KMS-11 (cell line): ENCODE results near the gene LIMS3.
"Not testable (repeated sequence)": the region's sequence is repeated elsewhere in the genome, so short reads cannot be mapped to it uniquely, and the experiment has no call there.

ENCODE experiments used
- H2AFZ ChIP-seq: fragments of 200-600 bp; sonication (generic); 2 replicates; pipeline ENCODE4 v1.6.1; 2016; ENCODE audit warnings: antibody characterized with exemption, mixed run types, low read depth
- H3K27ac ChIP-seq: fragments of 200-600 bp; sonication (generic); 2 replicates; pipeline ENCODE4 v1.6.1; 2016; ENCODE audit warnings: mild to moderate bottlenecking, mixed run types
- H3K27me3 ChIP-seq: fragments of 200-600 bp; sonication (generic); 2 replicates; pipeline ENCODE4 v1.6.1; 2017; ENCODE audit warnings: mild to moderate bottlenecking, low read depth, mixed run types, moderate library complexity; ENCODE audit not compliant: insufficient read depth
- H3K36me3 ChIP-seq: fragments of 200-600 bp; sonication (generic); 2 replicates; pipeline ENCODE4 v1.6.1; 2017; ENCODE audit warnings: mild to moderate bottlenecking, mixed run types; ENCODE audit not compliant: insufficient read depth
- H3K4me1 ChIP-seq: fragments of 200-600 bp; sonication (generic); 2 replicates; pipeline ENCODE4 v1.6.1; 2016; ENCODE audit warnings: mild to moderate bottlenecking, low read depth, mixed run types; ENCODE audit not compliant: poor library complexity, severe bottlenecking
- H3K4me2 ChIP-seq: fragments of 200-600 bp; sonication (generic); 2 replicates; pipeline ENCODE4 v1.7.0; 2016; ENCODE audit warnings: mild to moderate bottlenecking, mixed run types
- H3K4me3 ChIP-seq: fragments of 200-600 bp; sonication (generic); IDR thresholded peaks from 2 replicates; pipeline ENCODE4 v1.6.1; 2017; ENCODE audit warnings: low read depth, low read length, mixed read lengths; ENCODE audit not compliant: insufficient read depth
- H3K79me2 ChIP-seq: fragments of 200-600 bp; sonication (generic); 2 replicates; pipeline ENCODE4 v1.6.1; 2016; ENCODE audit warnings: low read depth, mixed run types; ENCODE audit not compliant: insufficient read depth
- H3K9ac ChIP-seq: fragments of 200-600 bp; sonication (generic); 2 replicates; pipeline ENCODE4 v1.6.1; 2016; ENCODE audit warnings: mild to moderate bottlenecking, mixed run types
- H4K20me1 ChIP-seq: fragments of 200-600 bp; sonication (generic); 2 replicates; pipeline ENCODE4 v1.6.1; 2016; ENCODE audit warnings: mild to moderate bottlenecking, mixed run types; ENCODE audit not compliant: insufficient read depth

Gene LIMS3

GRCh38 chr2:109921543-109922384, 23.3 kb downstream of the LIMS3 start:
- H3K4me2 ChIP-seq, H3K27me3 ChIP-seq, H3K27ac ChIP-seq, H3K4me3 ChIP-seq, H3K36me3 ChIP-seq, H3K9ac ChIP-seq, H4K20me1 ChIP-seq, H2AFZ ChIP-seq, H3K79me2 ChIP-seq, H3K4me1 ChIP-seq: not testable (repeated sequence)

GRCh38 chr2:109924481-109924880, 26.0 kb downstream of the LIMS3 start:
- H2AFZ ChIP-seq, H3K4me2 ChIP-seq, H4K20me1 ChIP-seq, H3K4me1 ChIP-seq, H3K79me2 ChIP-seq, H3K9ac ChIP-seq, H3K27me3 ChIP-seq, H3K4me3 ChIP-seq, H3K27ac ChIP-seq, H3K36me3 ChIP-seq: not testable (repeated sequence)

- H3K36me3 ChIP-seq, H3K4me2 ChIP-seq, H3K27ac ChIP-seq, H2AFZ ChIP-seq, H3K9ac ChIP-seq, H3K27me3 ChIP-seq, H3K4me3 ChIP-seq, H3K79me2 ChIP-seq, H3K4me1 ChIP-seq, H4K20me1 ChIP-seq: not testable (repeated sequence)
These were observed 29.3 kb downstream of the LIMS3 start for GRCh38 chr2:109927803-109928202.

GRCh38 chr2:109929222-109929621, 30.7 kb downstream of the LIMS3 start:
- H3K27me3 ChIP-seq, H3K36me3 ChIP-seq, H3K9ac ChIP-seq, H3K4me2 ChIP-seq, H3K27ac ChIP-seq, H3K4me3 ChIP-seq, H3K4me1 ChIP-seq, H2AFZ ChIP-seq, H4K20me1 ChIP-seq, H3K79me2 ChIP-seq: not testable (repeated sequence)

- not testable (repeated sequence) for H4K20me1 ChIP-seq, H3K36me3 ChIP-seq, H2AFZ ChIP-seq, H3K4me3 ChIP-seq, H3K4me2 ChIP-seq, H3K9ac ChIP-seq, H3K27ac ChIP-seq, H3K4me1 ChIP-seq, H3K27me3 ChIP-seq, H3K79me2 ChIP-seq
These were observed 38.0 kb downstream of the LIMS3 start for GRCh38 chr2:109936534-109936933.

GRCh38 chr2:109945362-109945761, 46.9 kb downstream of the LIMS3 start:
- not testable (repeated sequence) for H3K79me2 ChIP-seq, H3K27ac ChIP-seq, H2AFZ ChIP-seq, H4K20me1 ChIP-seq, H3K4me2 ChIP-seq, H3K36me3 ChIP-seq, H3K4me1 ChIP-seq, H3K9ac ChIP-seq, H3K27me3 ChIP-seq, H3K4me3 ChIP-seq

- H2AFZ ChIP-seq, H3K36me3 ChIP-seq, H3K27ac ChIP-seq, H3K4me2 ChIP-seq, H3K4me1 ChIP-seq, H3K9ac ChIP-seq, H4K20me1 ChIP-seq, H3K4me3 ChIP-seq, H3K27me3 ChIP-seq, H3K79me2 ChIP-seq: not testable (repeated sequence)
These were observed 48.9 kb downstream of the LIMS3 start for GRCh38 chr2:109947262-109947958.

- H3K27me3 ChIP-seq, H3K9ac ChIP-seq, H3K36me3 ChIP-seq, H3K27ac ChIP-seq, H4K20me1 ChIP-seq, H3K4me2 ChIP-seq, H3K4me1 ChIP-seq, H3K4me3 ChIP-seq, H2AFZ ChIP-seq, H3K79me2 ChIP-seq: not testable (repeated sequence)
These were observed 49.6 kb downstream of the LIMS3 start for GRCh38 chr2:109947959-109948520.

GRCh38 chr2:109950146-109950843, 51.8 kb downstream of the LIMS3 start:
- not testable (repeated sequence) for H3K4me3 ChIP-seq, H2AFZ ChIP-seq, H3K79me2 ChIP-seq, H3K27me3 ChIP-seq, H3K27ac ChIP-seq, H3K9ac ChIP-seq, H3K4me2 ChIP-seq, H3K4me1 ChIP-seq, H4K20me1 ChIP-seq, H3K36me3 ChIP-seq

- H3K4me1 ChIP-seq, H3K9ac ChIP-seq, H3K4me2 ChIP-seq, H4K20me1 ChIP-seq, H3K27ac ChIP-seq, H2AFZ ChIP-seq, H3K79me2 ChIP-seq, H3K4me3 ChIP-seq, H3K36me3 ChIP-seq, H3K27me3 ChIP-seq: not testable (repeated sequence)
These were observed 65.5 kb downstream of the LIMS3 start for GRCh38 chr2:109963942-109964341.
